Medulla oblongata (tissue), 1 donor: Measurements from ENCODE around the gene BCL7B.
"Not testable (repeated sequence)": the region's sequence is repeated elsewhere in the genome, so short reads cannot be mapped to it uniquely, and the experiment has no call there.

ENCODE experiments used
- DNase-seq: peaks from one replicate; pipeline ENCODE4 v3.0.0-alpha.2; 2015; ENCODE audit errors: extremely low spot score

BCL7B gene

DNA sequence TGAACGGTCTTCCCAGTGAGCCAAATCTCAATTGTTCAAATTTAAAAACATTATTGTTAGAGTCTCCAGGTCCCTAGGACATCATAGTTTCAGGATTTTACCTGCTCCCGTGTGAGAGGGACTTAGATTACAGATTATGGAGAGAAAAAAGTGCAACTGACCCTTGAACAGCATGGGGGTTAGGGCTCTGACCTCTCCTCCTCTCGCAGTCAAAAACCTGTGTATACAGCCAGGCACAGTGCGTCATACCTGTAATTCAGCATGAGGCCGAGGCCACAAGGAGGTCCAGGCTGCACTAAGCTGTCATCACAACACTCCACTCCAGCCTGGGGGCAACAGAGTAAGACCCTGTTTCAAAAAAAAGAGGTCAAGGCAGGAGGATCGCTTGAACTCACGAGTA lies 60.9 kb downstream of the BCL7B start:
- no peak for DNase-seq

DNA sequence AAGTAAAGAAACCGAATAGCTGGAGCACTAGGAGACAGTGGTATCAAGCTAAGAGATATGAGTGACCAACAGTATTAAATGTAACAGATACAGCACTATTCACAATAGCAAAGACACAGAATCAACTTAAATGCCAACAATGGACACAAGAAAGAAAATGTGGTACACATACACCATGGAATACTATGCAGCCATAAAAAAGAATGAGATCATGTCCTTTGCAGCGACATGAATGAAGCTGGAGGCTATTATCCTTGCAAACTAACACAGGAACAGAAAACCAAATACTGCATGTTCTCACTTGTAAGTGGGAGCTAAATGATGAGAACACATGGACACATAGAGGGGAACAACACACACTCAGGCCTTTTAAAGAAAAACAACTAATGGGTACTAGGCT lies 62.0 kb downstream of the BCL7B start:
- DNase-seq = not testable (repeated sequence)

DNA sequence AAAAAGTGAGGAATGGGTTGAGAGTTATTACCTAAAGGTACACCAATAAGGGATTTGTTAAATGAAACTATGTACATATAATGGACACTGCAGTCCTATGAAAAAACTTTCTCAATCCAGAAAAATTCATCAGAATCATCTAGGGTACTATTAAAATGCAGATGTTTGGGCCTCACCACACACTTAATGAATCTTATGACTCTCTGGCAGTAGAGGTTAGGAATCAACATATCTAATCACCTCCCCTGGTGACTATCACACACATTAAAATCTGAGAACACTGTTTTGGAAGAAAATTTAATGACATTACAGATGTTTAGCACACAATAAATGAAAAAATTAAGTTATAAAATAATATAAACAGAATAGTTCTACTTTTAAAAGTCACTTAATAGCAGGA lies 67.5 kb downstream of the BCL7B start:
- no peak for DNase-seq

DNA sequence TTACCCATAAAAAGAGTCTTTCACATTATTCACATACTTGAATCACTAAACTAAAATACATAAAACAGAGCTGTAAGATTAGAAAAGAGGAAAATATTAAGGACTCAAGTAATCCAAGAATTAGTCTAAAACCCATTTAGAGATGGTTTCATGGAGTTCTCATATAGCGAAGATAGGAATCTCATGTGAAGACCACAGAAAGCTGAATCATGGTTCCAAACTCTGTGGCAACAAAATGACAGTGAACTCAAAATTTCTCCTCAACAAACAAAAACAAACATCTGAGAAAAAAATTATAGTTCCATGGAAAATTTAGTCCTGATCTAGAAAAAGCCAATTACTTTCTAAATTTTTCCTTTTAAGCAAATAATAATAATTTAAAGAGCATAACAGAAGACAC lies 70.0 kb downstream of the BCL7B start:
- DNase-seq = no peak
